Umbilical cord (tissue), 2 donors: ENCODE results near the gene PACRG. TPM values are rescaled to one million over a fixed set of nuclear protein-coding genes. Genes with fewer than 3 reads are reported as not detected.

Source experiments
- DNase-seq: peaks from one replicate; pipeline ENCODE4 v3.0.0-alpha.2; 2015; ENCODE audit warnings: low spot score
- total RNA-seq: library from RNA; depleted of rRNA; stranded (reverse); fragments of >200 nt; gene quantifications from one replicate; pipeline ENCODE4 v1.2.3, GENCODE V29; 2014; ENCODE audit warnings: low replicate concordance; ENCODE audit not compliant: insufficient read depth

The PACRG gene
- total RNA-seq, 1 donor from 2014 or later: 0.96 TPM

- DNase-seq: no peak
These were observed 280.9 kb downstream of the PACRG start for GRCh38 chr6:163008626-163009025.

GRCh38 chr6:163010145-163010544 is 282.4 kb downstream of the PACRG start:
- no peak for DNase-seq

- no peak for DNase-seq
These were observed 287.0 kb downstream of the PACRG start for GRCh38 chr6:163014736-163015135.

- no peak for DNase-seq
These were observed 290.0 kb downstream of the PACRG start for GRCh38 chr6:163017801-163018200.

- no peak for DNase-seq
These were observed 292.2 kb downstream of the PACRG start for GRCh38 chr6:163019926-163020325.

- no peak for DNase-seq
These were observed 293.3 kb downstream of the PACRG start for GRCh38 chr6:163021054-163021453.

GRCh38 chr6:163023700-163024099 is 295.9 kb downstream of the PACRG start:
- DNase-seq: no peak

GRCh38 chr6:163026893-163027292 is 299.1 kb downstream of the PACRG start:
- no peak for DNase-seq

- no peak for DNase-seq
These were observed 303.2 kb downstream of the PACRG start for GRCh38 chr6:163030980-163031379.

GRCh38 chr6:163031931-163032330 is 304.2 kb downstream of the PACRG start:
- DNase-seq: no peak

GRCh38 chr6:163036160-163036645 is 308.4 kb downstream of the PACRG start:
- no peak for DNase-seq

GRCh38 chr6:163038317-163038716 is 310.5 kb downstream of the PACRG start:
- DNase-seq: no peak

- no peak for DNase-seq
These were observed 320.6 kb downstream of the PACRG start for GRCh38 chr6:163048345-163048744.

GRCh38 chr6:163053667-163054344 is 326.0 kb downstream of the PACRG start:
- DNase-seq: no peak

- no peak for DNase-seq
These were observed 326.9 kb downstream of the PACRG start for GRCh38 chr6:163054641-163055040.

GRCh38 chr6:163057260-163057659 is 329.5 kb downstream of the PACRG start:
- DNase-seq: no peak

- DNase-seq: no peak
These were observed 335.0 kb downstream of the PACRG start for GRCh38 chr6:163062790-163063189.

GRCh38 chr6:163063561-163063960 is 335.8 kb downstream of the PACRG start:
- no peak for DNase-seq

- no peak for DNase-seq
These were observed 336.6 kb downstream of the PACRG start for GRCh38 chr6:163064397-163064796.

- no peak for DNase-seq
These were observed 338.4 kb downstream of the PACRG start for GRCh38 chr6:163066200-163066599.

GRCh38 chr6:163077134-163077533 is 349.4 kb downstream of the PACRG start:
- no peak for DNase-seq

- DNase-seq: no peak
These were observed 350.9 kb downstream of the PACRG start for GRCh38 chr6:163078712-163079111.

GRCh38 chr6:163080228-163080627 is 352.5 kb downstream of the PACRG start:
- no peak for DNase-seq

- no peak for DNase-seq
These were observed 355.4 kb downstream of the PACRG start for GRCh38 chr6:163083141-163083540.
